ENCODE data around the gene FSCN2. TPM values are rescaled to one million over a fixed set of nuclear protein-coding genes. Genes with fewer than 3 reads are reported as not detected.
A peak's percentile ranks its signal among the peaks of the same experiment; 100 is the strongest.

FSCN2 gene
- total RNA-seq, 1 experiment from 2014 or later = 1.2 TPM

- no peaks in the 10 kb centered on the region for H3K27me3 ChIP-seq (ENCODE audit: control insufficient read depth, insufficient read depth, low read length)
- BruUV-seq (replicated peaks) = no TSS peak
- intact Hi-C loops (cut with micrococcal nuclease; ENCODE audit: unreplicated experiment) = no loop called here
- no peak overlapping the region for H3K27ac ChIP-seq (ENCODE audit: low read length)
- ATAC-seq (no peak), DNase-seq (ENCODE audit: low read depth, low spot score) (no peak)
- H3K4me3 ChIP-seq (ENCODE audit: low read depth in 2 of 2, low read length in 2 of 2) = no peak overlapping the region
- no peaks in the 10 kb centered on the region for H3K36me3 ChIP-seq (ENCODE audit: control insufficient read depth, insufficient read depth, low read length)
- H3K4me1 ChIP-seq (ENCODE audit: control insufficient read depth, insufficient read depth, low read length) = peaks cover 18% of the 10 kb centered on the region
- CTCF ChIA-PET = interaction anchor here (0.6 kb wide), 1 partner anchor 84 kb away, joined by 8 read pairs; no protein-coding TSS in a partner anchor
- in situ Hi-C loops (cut with HindIII; ENCODE audit: low pct_unique_long_range_greater_than_20kb, low sequenced_read_pairs) = no loop called here
- TF ChIP-seq SIN3A (IDR thresholded peaks at IDR 0.05; ENCODE audit: borderline replicate concordance, insufficient read depth, low read depth, low read length) = no peak
- TF ChIP-seq CTCF (IDR thresholded peaks at IDR 0.05) = no peak
- no peak for TF ChIP-seq POLR2AphosphoS5 (IDR thresholded peaks at IDR 0.05; ENCODE audit: low read depth, low read length)
- no peak for TF ChIP-seq TCF7L2 (IDR thresholded peaks at IDR 0.05; ENCODE audit: low read depth, low read length)
- no peak for TF ChIP-seq REST (IDR thresholded peaks at IDR 0.05; ENCODE audit: insufficient read depth in 1 of 2, low read depth in 2 of 2, low read length in 1 of 2)
- POLR2A ChIA-PET = interaction anchor here (0.7 kb wide), 1 partner anchor 187 kb away, joined by 7 read pairs; no protein-coding TSS in a partner anchor
- H3K9me3 ChIP-seq (ENCODE audit: control insufficient read depth, insufficient read depth, low read depth, low read length) = no peaks in the 10 kb centered on the region
Observed at GRCh38 chr17:81524865-81525159, 3.4 kb upstream of the FSCN2 start.

- Histone ChIP-seq H3K9me3 (ENCODE audit: control insufficient read depth, insufficient read depth, low read depth, low read length) (no peaks in the 10 kb centered on the region), H3K27ac (ENCODE audit: low read length) (no peak overlapping the region), H3K4me3 (ENCODE audit: low read depth in 2 of 2, low read length in 2 of 2) (no peak overlapping the region), H3K27me3 (ENCODE audit: control insufficient read depth, insufficient read depth, low read length) (no peaks in the 10 kb centered on the region), H3K36me3 (ENCODE audit: control insufficient read depth, insufficient read depth, low read length) (no peaks in the 10 kb centered on the region), H3K4me1 (ENCODE audit: control insufficient read depth, insufficient read depth, low read length) (peaks cover 14% of the 10 kb centered on the region)
- ATAC-seq (peak; percentile 0), DNase-seq (ENCODE audit: low read depth, low spot score) (no peak)
- CTCF ChIA-PET = no interaction called here
- intact Hi-C loops (cut with micrococcal nuclease; ENCODE audit: unreplicated experiment) (no loop called here), in situ Hi-C loops (cut with HindIII; ENCODE audit: low pct_unique_long_range_greater_than_20kb, low sequenced_read_pairs) (no loop called here)
- POLR2A ChIA-PET = no interaction called here
- TF ChIP-seq CTCF (IDR thresholded peaks at IDR 0.05) (no peak), POLR2AphosphoS5 (IDR thresholded peaks at IDR 0.05; ENCODE audit: low read depth, low read length) (peak; percentile 62; the same call in 1 of the 2 replicates), SIN3A (IDR thresholded peaks at IDR 0.05; ENCODE audit: borderline replicate concordance, insufficient read depth, low read depth, low read length) (no peak; the same call in 1 of the 2 replicates), TCF7L2 (IDR thresholded peaks at IDR 0.05; ENCODE audit: low read depth, low read length) (no peak), REST (IDR thresholded peaks at IDR 0.05; ENCODE audit: insufficient read depth in 1 of 2, low read depth in 2 of 2, low read length in 1 of 2) (peak in 1 of 2 experiments; percentile 4; a peak in 1 of 4 replicates)
- BruUV-seq (replicated peaks) = no TSS peak
Observed at GRCh38 chr17:81526662-81527571, 1.3 kb upstream of the FSCN2 start.

Measured in Panc1 (cell line).